Brain microvascular endothelial cell (primary cell): Measurements from ENCODE around the gene FANCL.

ENCODE experiments used
- DNase-seq: peaks from one replicate; pipeline ENCODE4 v3.0.0-alpha.2; 2020
- H3K27ac ChIP-seq: fragments of 250-450 bp; sonication (Bioruptor Pico); 2 replicates; pipeline ENCODE4 v1.5.1; 2020; ENCODE audit warnings: mild to moderate bottlenecking, moderate library complexity
- H3K27me3 ChIP-seq: fragments of 250-450 bp; sonication (Bioruptor Pico); replicated peaks from 2 replicates; pipeline ENCODE4 v1.5.1; 2020; ENCODE audit warnings: mild to moderate bottlenecking
- H3K36me3 ChIP-seq: fragments of 250-450 bp; sonication (Bioruptor Pico); replicated peaks from 2 replicates; pipeline ENCODE4 v1.5.1; 2020; ENCODE audit warnings: mild to moderate bottlenecking
- H3K4me3 ChIP-seq: 2 replicates; pipeline ENCODE4 v1.5.1; 2011; ENCODE audit warnings: low read depth, mild to moderate bottlenecking, control low read depth, low read length, moderate library complexity
- CTCF ChIP-seq: IDR thresholded peaks from 2 replicates; pipeline ENCODE4 v1.5.1; 2011; ENCODE audit warnings: low read depth, mild to moderate bottlenecking, moderate library complexity, low read length, control low read depth, inconsistent platforms; ENCODE audit errors: missing control alignments
- in situ Hi-C: cut with HindIII; loops from 2 replicates; pipeline ENCODE4 v1.10.0; 2017; ENCODE audit warnings: low sequenced_read_pairs, low pct_ligation_motif_present

FANCL gene

GRCh38 chr2:58135861-58136260 lies 105.3 kb downstream of the FANCL start:
- Histone ChIP-seq H3K27me3 (no peaks in the 10 kb centered on the region), H3K27ac (no peak overlapping the region), H3K4me3 (no peak overlapping the region), H3K36me3 (no peaks in the 10 kb centered on the region)
- no peak for DNase-seq
- TF ChIP-seq CTCF: no peak
- in situ Hi-C loops: no loop called here

- Histone ChIP-seq H3K27ac (no peak overlapping the region), H3K27me3 (no peaks in the 10 kb centered on the region), H3K36me3 (no peaks in the 10 kb centered on the region), H3K4me3 (no peak overlapping the region)
- in situ Hi-C loops: no loop called here
- peak; percentile 18 for DNase-seq
- no peak for TF ChIP-seq CTCF
Measured at GRCh38 chr2:58133395-58133794, 107.7 kb downstream of the FANCL start.

- H3K36me3 ChIP-seq: no peaks in the 10 kb centered on the region
- no peaks in the 10 kb centered on the region for H3K27me3 ChIP-seq
- TF ChIP-seq CTCF: peak; percentile 9
- in situ Hi-C loops: no loop called here
- no peak overlapping the region for H3K4me3 ChIP-seq
- H3K27ac ChIP-seq: peak overlapping the region; percentile 77
- DNase-seq: peak; percentile 79
Measured at GRCh38 chr2:58131191-58132011, 109.7 kb downstream of the FANCL start.

- no peak for TF ChIP-seq CTCF
- H3K27me3 ChIP-seq: no peaks in the 10 kb centered on the region
- H3K36me3 ChIP-seq: no peaks in the 10 kb centered on the region
- in situ Hi-C loops: no loop called here
- no peak for DNase-seq
- H3K4me3 ChIP-seq: no peak overlapping the region
- no peak overlapping the region for H3K27ac ChIP-seq
Measured at GRCh38 chr2:58130238-58130637, 110.9 kb downstream of the FANCL start.

- Histone ChIP-seq H3K4me3 (no peak overlapping the region), H3K27me3 (no peaks in the 10 kb centered on the region), H3K36me3 (no peaks in the 10 kb centered on the region), H3K27ac (no peak overlapping the region)
- no peak for DNase-seq
- TF ChIP-seq CTCF: no peak
- in situ Hi-C loops: no loop called here
Measured at GRCh38 chr2:58127111-58127510, 114.0 kb downstream of the FANCL start.

- TF ChIP-seq CTCF: no peak
- no peaks in the 10 kb centered on the region for H3K27me3 ChIP-seq
- DNase-seq: no peak
- H3K27ac ChIP-seq: no peak overlapping the region
- in situ Hi-C loops: no loop called here
- H3K4me3 ChIP-seq: no peak overlapping the region
- H3K36me3 ChIP-seq: no peaks in the 10 kb centered on the region
Measured at GRCh38 chr2:58122540-58122939, 118.6 kb downstream of the FANCL start.
